ENCODE measurements around the gene CATSPERD.
"Not testable (repeated sequence)": the region's sequence is repeated elsewhere in the genome, so short reads cannot be mapped to it uniquely, and the experiment has no call there.

The CATSPERD gene

GRCh38 chr19:5743630-5744029, 23.2 kb downstream of the CATSPERD start:
- TF ChIP-seq CTCF (IDR thresholded peaks at IDR 0.05; ENCODE audit: control insufficient read depth, insufficient read depth, low read depth, low read length, missing control alignments), result no peak
- DNase-seq (ENCODE audit: low read depth), result no peak
- H3K4me3 ChIP-seq (ENCODE audit: control insufficient read depth, low read depth, low read length), result no peak overlapping the region

- H3K4me3 ChIP-seq (ENCODE audit: control insufficient read depth, low read depth, low read length); DNase-seq (ENCODE audit: low read depth): not testable (repeated sequence)
These were observed 24.6 kb downstream of the CATSPERD start for GRCh38 chr19:5744999-5745398.

GRCh38 chr19:5748920-5749319, 28.5 kb downstream of the CATSPERD start:
- not testable (repeated sequence) for DNase-seq (ENCODE audit: low read depth); H3K4me3 ChIP-seq (ENCODE audit: control insufficient read depth, low read depth, low read length)

- H3K4me3 ChIP-seq (ENCODE audit: control insufficient read depth, low read depth, low read length), result no peak overlapping the region
- no peak for TF ChIP-seq CTCF (IDR thresholded peaks at IDR 0.05; ENCODE audit: control insufficient read depth, insufficient read depth, low read depth, low read length, missing control alignments)
- DNase-seq (ENCODE audit: low read depth), result no peak
These were observed 29.1 kb downstream of the CATSPERD start for GRCh38 chr19:5749505-5749904.

GRCh38 chr19:5751709-5752108, 31.3 kb downstream of the CATSPERD start:
- DNase-seq (ENCODE audit: low read depth), result no peak
- H3K4me3 ChIP-seq (ENCODE audit: control insufficient read depth, low read depth, low read length), result no peak overlapping the region
- TF ChIP-seq CTCF (IDR thresholded peaks at IDR 0.05; ENCODE audit: control insufficient read depth, insufficient read depth, low read depth, low read length, missing control alignments), result no peak

- H3K4me3 ChIP-seq (ENCODE audit: control insufficient read depth, low read depth, low read length), result no peak overlapping the region
- TF ChIP-seq CTCF (IDR thresholded peaks at IDR 0.05; ENCODE audit: control insufficient read depth, insufficient read depth, low read depth, low read length, missing control alignments), result no peak
- DNase-seq (ENCODE audit: low read depth), result no peak
These were observed 33.3 kb downstream of the CATSPERD start for GRCh38 chr19:5753743-5754142.

GRCh38 chr19:5762608-5763217, 42.3 kb downstream of the CATSPERD start:
- TF ChIP-seq CTCF (IDR thresholded peaks at IDR 0.05; ENCODE audit: control insufficient read depth, insufficient read depth, low read depth, low read length, missing control alignments), result no peak
- DNase-seq (ENCODE audit: low read depth), result no peak
- no peak overlapping the region for H3K4me3 ChIP-seq (ENCODE audit: control insufficient read depth, low read depth, low read length)

GRCh38 chr19:5765220-5765619, 44.8 kb downstream of the CATSPERD start:
- DNase-seq (ENCODE audit: low read depth), result no peak
- no peak for TF ChIP-seq CTCF (IDR thresholded peaks at IDR 0.05; ENCODE audit: control insufficient read depth, insufficient read depth, low read depth, low read length, missing control alignments)
- H3K4me3 ChIP-seq (ENCODE audit: control insufficient read depth, low read depth, low read length), result no peak overlapping the region

All from AG09309 (cell line).